HFFc6 (cell line): Measurements from ENCODE around the gene PDZD2. TPM values are rescaled to one million over a fixed set of nuclear protein-coding genes. Genes with fewer than 3 reads are reported as not detected.

ENCODE experiments used
- DNase-seq: peaks from one replicate; pipeline ENCODE4 v3.0.0-alpha.2; 2018
- H3K27ac Mint-ChIP-seq: 2 replicates; pipeline ENCODE4 v1.8.0; 2020; ENCODE audit warnings: mild to moderate bottlenecking, mixed read lengths
- H3K27me3 Mint-ChIP-seq: 2 replicates; pipeline ENCODE4 v1.8.0; 2021; ENCODE audit warnings: mild to moderate bottlenecking, moderate library complexity, mixed read lengths; ENCODE audit not compliant: insufficient read depth
- H3K36me3 Mint-ChIP-seq: 2 replicates; pipeline ENCODE4 v1.8.0; 2021; ENCODE audit warnings: low read depth, mixed read lengths
- H3K4me1 Mint-ChIP-seq: 2 replicates; pipeline ENCODE4 v1.8.0; 2020; ENCODE audit warnings: low read depth, mixed read lengths
- H3K4me3 Mint-ChIP-seq: 2 replicates; pipeline ENCODE4 v1.8.0; 2020; ENCODE audit warnings: mild to moderate bottlenecking, moderate library complexity, mixed read lengths
- H3K9me3 Mint-ChIP-seq: 2 replicates; pipeline ENCODE4 v1.8.0; 2020; ENCODE audit warnings: mild to moderate bottlenecking, mixed read lengths
- total RNA-seq, 6 experiments: library from RNA; stranded (reverse); fragmentation: NEBNext Ultra II Directional; extraction: Animal tissue kit (Norgen Biotek cat#: 25700); gene quantifications; 2 replicates in 1 of 6; 3 replicates in 5 of 6; pipeline ENCODE4 v1.2.3, GENCODE V29; 2021
- TF ChIP-seq, protein P1 (sequence below): fragments of 200-600 bp; sonication (generic); IDR thresholded peaks from 2 replicates; pipeline ENCODE4 v1.5.0; 2021; ENCODE audit warnings: antibody characterized with exemption, mild to moderate bottlenecking

The PDZD2 gene
- total RNA-seq, 6 experiments from 2014 or later, result 0.02 to 0.12 (median 0.09) TPM

DNA sequence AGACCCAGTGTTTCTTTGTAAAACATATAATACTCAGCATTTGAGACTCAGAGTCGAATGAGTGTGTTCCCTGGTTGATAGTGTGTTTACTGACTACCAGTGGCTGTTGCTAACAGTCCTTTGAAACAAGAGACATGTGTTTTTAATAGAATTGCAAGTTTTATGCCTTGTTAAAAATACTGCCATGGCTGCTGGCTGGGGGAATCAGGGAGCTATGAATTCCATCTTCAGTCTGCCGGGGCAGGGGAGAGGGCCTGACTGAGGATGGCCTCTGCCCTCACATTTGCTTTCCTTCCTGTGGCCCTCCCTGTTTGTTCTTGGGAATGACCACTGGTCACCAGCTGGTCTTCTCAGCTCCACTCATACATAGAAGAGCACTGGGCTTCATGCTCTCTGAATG lies 63.8 kb downstream of the PDZD2 start:
- Mint-ChIP-seq H3K36me3 (no peaks in the 10 kb centered on the region; the same call in 1 of the 2 replicates), H3K4me1 (no peaks in the 10 kb centered on the region), H3K27ac (no peak overlapping the region), H3K27me3 (peaks cover 34% of the 10 kb centered on the region), H3K9me3 (no peaks in the 10 kb centered on the region), H3K4me3 (no peak overlapping the region)
- TF ChIP-seq, protein P1, sequence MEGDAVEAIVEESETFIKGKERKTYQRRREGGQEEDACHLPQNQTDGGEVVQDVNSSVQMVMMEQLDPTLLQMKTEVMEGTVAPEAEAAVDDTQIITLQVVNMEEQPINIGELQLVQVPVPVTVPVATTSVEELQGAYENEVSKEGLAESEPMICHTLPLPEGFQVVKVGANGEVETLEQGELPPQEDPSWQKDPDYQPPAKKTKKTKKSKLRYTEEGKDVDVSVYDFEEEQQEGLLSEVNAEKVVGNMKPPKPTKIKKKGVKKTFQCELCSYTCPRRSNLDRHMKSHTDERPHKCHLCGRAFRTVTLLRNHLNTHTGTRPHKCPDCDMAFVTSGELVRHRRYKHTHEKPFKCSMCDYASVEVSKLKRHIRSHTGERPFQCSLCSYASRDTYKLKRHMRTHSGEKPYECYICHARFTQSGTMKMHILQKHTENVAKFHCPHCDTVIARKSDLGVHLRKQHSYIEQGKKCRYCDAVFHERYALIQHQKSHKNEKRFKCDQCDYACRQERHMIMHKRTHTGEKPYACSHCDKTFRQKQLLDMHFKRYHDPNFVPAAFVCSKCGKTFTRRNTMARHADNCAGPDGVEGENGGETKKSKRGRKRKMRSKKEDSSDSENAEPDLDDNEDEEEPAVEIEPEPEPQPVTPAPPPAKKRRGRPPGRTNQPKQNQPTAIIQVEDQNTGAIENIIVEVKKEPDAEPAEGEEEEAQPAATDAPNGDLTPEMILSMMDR, result no peak
- DNase-seq, result no peak

DNA sequence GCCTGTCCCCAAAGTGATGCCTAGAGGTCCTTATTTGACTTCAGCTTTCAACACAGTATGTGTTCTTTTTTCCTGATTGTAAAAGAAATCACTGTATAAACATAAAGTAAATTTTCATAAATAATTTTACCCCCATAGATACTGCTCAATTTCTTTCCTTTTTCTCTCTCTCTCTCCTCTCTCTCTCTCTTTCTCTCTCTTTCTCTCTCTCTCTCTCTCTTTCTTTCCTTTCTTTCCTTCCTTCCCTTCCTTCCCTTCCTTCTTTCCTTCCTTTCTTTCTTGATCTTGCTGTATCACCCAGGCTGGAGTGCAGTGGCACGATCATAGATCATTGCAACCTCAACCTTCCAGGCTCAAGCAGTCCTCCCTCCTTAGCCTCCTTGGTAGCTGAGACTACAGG lies 64.8 kb downstream of the PDZD2 start:
- no peak for DNase-seq
- Mint-ChIP-seq H3K27ac (no peak overlapping the region), H3K27me3 (peaks cover 29% of the 10 kb centered on the region), H3K4me3 (no peak overlapping the region), H3K9me3 (no peaks in the 10 kb centered on the region), H3K4me1 (no peaks in the 10 kb centered on the region), H3K36me3 (no peaks in the 10 kb centered on the region; the same call in 1 of the 2 replicates)
- TF ChIP-seq, protein P1, result no peak

DNA sequence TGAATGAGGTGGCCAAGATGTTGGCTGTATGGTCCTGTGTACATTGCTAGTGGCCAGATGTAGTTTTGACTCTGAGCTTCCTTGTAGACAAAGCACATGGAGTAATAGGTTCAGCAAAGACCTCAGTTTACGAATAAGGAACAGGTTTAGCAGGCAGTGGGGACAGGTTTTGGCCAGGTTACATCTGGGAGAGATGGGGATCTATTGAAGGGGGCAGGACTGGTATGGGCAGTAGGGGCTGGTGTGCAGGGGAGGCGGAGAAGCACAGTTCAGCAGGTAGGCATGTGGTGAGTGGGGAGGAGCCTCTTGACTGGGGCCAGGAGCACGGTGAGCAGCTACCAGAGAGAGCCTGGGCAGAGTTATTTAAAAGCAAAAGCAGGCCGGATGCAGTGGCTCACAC lies 67.3 kb downstream of the PDZD2 start:
- H3K36me3 Mint-ChIP-seq, result no peaks in the 10 kb centered on the region; the same call in 1 of the 2 replicates
- H3K4me1 Mint-ChIP-seq, result no peaks in the 10 kb centered on the region
- no peak for DNase-seq
- no peak overlapping the region for H3K27ac Mint-ChIP-seq
- no peaks in the 10 kb centered on the region for H3K9me3 Mint-ChIP-seq
- H3K27me3 Mint-ChIP-seq, result peaks cover 30% of the 10 kb centered on the region
- H3K4me3 Mint-ChIP-seq, result no peak overlapping the region
- TF ChIP-seq, protein P1, result no peak

DNA sequence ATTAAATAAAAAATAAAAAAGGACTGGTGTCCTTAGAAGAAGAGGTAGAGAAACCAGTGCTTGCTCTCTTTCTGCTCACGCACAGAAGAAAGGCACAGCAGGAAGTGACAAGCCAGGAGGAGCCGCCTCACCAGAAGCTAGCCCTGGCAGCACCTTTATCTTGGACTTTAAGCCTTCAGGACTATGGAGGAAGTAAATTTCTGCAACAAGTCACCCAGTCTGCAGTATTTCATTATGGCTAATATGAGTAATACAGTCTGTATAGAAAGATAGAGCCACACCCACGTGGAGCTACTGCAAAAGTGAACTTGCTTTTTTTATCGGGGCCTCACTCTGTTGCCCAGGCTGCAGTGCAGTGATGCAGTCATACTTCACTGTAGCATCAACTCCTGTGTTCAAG lies 68.4 kb downstream of the PDZD2 start:
- no peak overlapping the region for H3K27ac Mint-ChIP-seq
- H3K27me3 Mint-ChIP-seq, result peaks cover 24% of the 10 kb centered on the region
- H3K9me3 Mint-ChIP-seq, result no peaks in the 10 kb centered on the region
- no peak overlapping the region for H3K4me3 Mint-ChIP-seq
- H3K36me3 Mint-ChIP-seq, result no peaks in the 10 kb centered on the region; the same call in 1 of the 2 replicates
- no peaks in the 10 kb centered on the region for H3K4me1 Mint-ChIP-seq
- no peak for DNase-seq
- TF ChIP-seq, protein P1, result no peak

DNA sequence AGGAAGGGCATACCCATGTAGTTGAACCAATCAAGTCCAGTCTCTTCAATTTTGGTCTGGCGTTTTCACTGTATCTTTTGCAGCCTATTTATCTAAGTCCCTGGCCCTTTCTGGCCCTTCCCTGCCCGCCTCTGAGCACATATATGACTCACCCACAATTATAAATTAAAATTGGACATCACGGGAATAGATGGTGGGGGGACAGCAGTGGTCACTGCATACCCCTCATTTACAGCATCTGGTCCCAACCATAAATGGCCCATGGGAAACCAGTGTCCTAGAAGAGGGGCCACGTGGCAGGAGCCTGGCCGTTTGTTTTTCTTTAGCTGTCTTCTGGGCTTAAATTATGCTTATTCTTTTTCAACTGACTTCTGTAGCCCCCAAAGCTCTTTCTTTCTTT lies 69.2 kb downstream of the PDZD2 start:
- TF ChIP-seq, protein P1, result no peak
- H3K27me3 Mint-ChIP-seq, result peaks cover 24% of the 10 kb centered on the region
- H3K4me3 Mint-ChIP-seq, result no peak overlapping the region
- no peaks in the 10 kb centered on the region for H3K9me3 Mint-ChIP-seq
- no peak for DNase-seq
- H3K4me1 Mint-ChIP-seq, result no peaks in the 10 kb centered on the region
- no peaks in the 10 kb centered on the region; the same call in 1 of the 2 replicates for H3K36me3 Mint-ChIP-seq
- no peak overlapping the region for H3K27ac Mint-ChIP-seq

DNA sequence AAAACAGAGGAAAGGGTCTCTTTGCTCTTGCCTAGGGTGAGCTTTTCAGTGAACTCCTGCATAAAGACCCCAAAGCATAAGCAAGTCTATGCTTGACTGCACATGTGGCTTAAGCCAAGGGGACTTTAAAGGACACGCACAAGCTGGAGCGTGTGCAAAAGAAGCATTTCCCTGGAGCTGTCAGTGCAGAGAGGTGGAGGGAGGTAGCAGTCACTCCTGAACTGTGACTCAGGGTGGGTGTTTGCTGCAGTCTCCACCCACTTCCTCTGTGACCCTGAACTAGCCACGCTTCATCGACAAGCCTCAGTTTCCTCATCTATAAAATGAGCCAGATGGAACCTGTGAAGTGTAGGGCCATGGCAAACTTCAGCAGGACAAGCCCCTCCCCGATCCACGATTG lies 72.4 kb downstream of the PDZD2 start:
- Mint-ChIP-seq H3K4me3 (no peak overlapping the region), H3K4me1 (no peaks in the 10 kb centered on the region), H3K9me3 (no peaks in the 10 kb centered on the region), H3K27ac (no peak overlapping the region), H3K27me3 (peaks cover 21% of the 10 kb centered on the region), H3K36me3 (no peaks in the 10 kb centered on the region)
- no peak for DNase-seq
- TF ChIP-seq, protein P1, result no peak
